H1 (cell line): ENCODE results near the gene PLEKHH2. TPM values are rescaled to one million over a fixed set of nuclear protein-coding genes. Genes with fewer than 3 reads are reported as not detected.

Experiments used
- CTCF ChIA-PET: fragments of 300-600 bp; sonication (Branson Sonifier 250); formaldehyde crosslinking; loops from one replicate; lab custom pipeline; 2021; ENCODE audit not compliant: partially characterized antibody; lab: Charles Lee
- POLR2A ChIA-PET: fragments of 300-600 bp; sonication (Branson Sonifier 250); formaldehyde crosslinking; loops from one replicate; lab custom pipeline; 2021; ENCODE audit warnings: inconsistent platforms; ENCODE audit not compliant: partially characterized antibody; lab: Charles Lee
- DNase-seq, 2 experiments: peaks; one replicate each; pipeline versions ENCODE4 v3.0.0 to v3.0.0-alpha.2; 2010 to 2022; ENCODE audit warnings: low spot score in 2 of 2, low read depth in 1 of 2, mixed read lengths in 1 of 2
- FAIRE-seq: peaks from 2 replicates; lab custom pipeline; 2011; peaks lifted over from hg19 to GRCh38; lab: Jason Lieb, UNC
- H2AFZ ChIP-seq: 2 replicates; pipeline ENCODE4 v1.8.1; 2012; ENCODE audit warnings: low read length, inconsistent platforms
- H2AK5ac ChIP-seq: 2 replicates; pipeline ENCODE4 v1.6.1; 2013; ENCODE audit warnings: low read depth, low read length
- H2BK120ac ChIP-seq: replicated peaks from 2 replicates; pipeline ENCODE3; 2013; ENCODE audit warnings: low read depth, low read length, inconsistent platforms
- H2BK12ac ChIP-seq: 2 replicates; pipeline ENCODE4 v1.6.1; 2013; ENCODE audit warnings: low read depth, low read length
- H2BK15ac ChIP-seq: 2 replicates; pipeline ENCODE4 v1.6.1; 2013; ENCODE audit warnings: low read length
- H2BK20ac ChIP-seq: 2 replicates; pipeline ENCODE4 v1.6.1; 2013; ENCODE audit warnings: low read length
- H2BK5ac ChIP-seq: 2 replicates; pipeline ENCODE4 v1.6.1; 2013; ENCODE audit warnings: low read depth, low read length
- H3K14ac ChIP-seq: 2 replicates; pipeline ENCODE4 v1.6.1; 2013; ENCODE audit warnings: inconsistent platforms; ENCODE audit not compliant: insufficient read length
- H3K18ac ChIP-seq: 2 replicates; pipeline ENCODE4 v1.6.1; 2013; ENCODE audit warnings: low read length; ENCODE audit errors: extremely low read depth
- H3K23ac ChIP-seq: 2 replicates; pipeline ENCODE4 v1.6.1; 2013; ENCODE audit warnings: inconsistent platforms; ENCODE audit not compliant: insufficient read length
- H3K23me2 ChIP-seq: 2 replicates; pipeline ENCODE4 v1.6.1; 2013; ENCODE audit warnings: low read depth, low read length
- H3K27ac ChIP-seq: 2 replicates; pipeline ENCODE4 v1.6.1; 2011; ENCODE audit warnings: low read depth, low read length, inconsistent platforms
- H3K27me3 ChIP-seq, 4 experiments: replicated peaks in 1 of 4; 1 replicate in 1 of 4; 2 replicates in 3 of 4; pipeline versions ENCODE4 v1.6.1 to v1.8.1; 2011 to 2013; ENCODE audit warnings: low read length in 3 of 4, mild to moderate bottlenecking in 3 of 4, inconsistent platforms in 2 of 4, mixed read lengths in 2 of 4, moderate library complexity in 1 of 4; ENCODE audit not compliant: control insufficient read depth in 3 of 4, insufficient read depth in 3 of 4; ENCODE audit errors: extremely low read depth in 1 of 4
- H3K36me3 ChIP-seq, 4 experiments: 2 replicates each; pipeline versions ENCODE4 v1.6.1 to v1.8.1; 2011 to 2013; ENCODE audit warnings: mild to moderate bottlenecking in 4 of 4, low read length in 3 of 4, moderate library complexity in 2 of 4, control low read depth in 1 of 4, inconsistent platforms in 1 of 4; ENCODE audit not compliant: insufficient read depth in 4 of 4, control insufficient read depth in 2 of 4
- H3K4ac ChIP-seq: replicated peaks from 2 replicates; pipeline ENCODE3; 2013; ENCODE audit warnings: low read length, low read depth, mixed read lengths, inconsistent platforms; ENCODE audit not compliant: insufficient read length
- H3K4me1 ChIP-seq, 4 experiments: replicated peaks in 1 of 4; 1 replicate in 1 of 4; 2 replicates in 3 of 4; pipeline versions ENCODE4 v1.6.1 to v1.8.1; 2011 to 2013; ENCODE audit warnings: low read length in 3 of 4, inconsistent platforms in 2 of 4, mixed read lengths in 1 of 4; ENCODE audit not compliant: insufficient read depth in 4 of 4, control insufficient read depth in 3 of 4
- H3K4me2 ChIP-seq, 2 experiments: 2 replicates each; pipeline versions ENCODE4 v1.6.1 to v1.8.1; 2011 to 2013; ENCODE audit warnings: low read depth in 2 of 2, low read length in 2 of 2, control low read depth in 1 of 2, inconsistent platforms in 1 of 2, mild to moderate bottlenecking in 1 of 2; ENCODE audit not compliant: insufficient read depth in 1 of 2
- H3K4me3 ChIP-seq, 4 experiments: fragments of 200-600, 300-600 bp in 1 of 4; sonication (generic), shearing (Covaris generic), sonication (Bioruptor Twin) in 1 of 4; 2 replicates each; pipeline versions ENCODE4 v1.5.1 to v1.8.1; 2011 to 2016; ENCODE audit warnings: low read length in 4 of 4, low read depth in 3 of 4, control low read depth in 2 of 4, inconsistent platforms in 2 of 4, mild to moderate bottlenecking in 2 of 4, mixed read lengths in 1 of 4, moderate library complexity in 1 of 4; ENCODE audit not compliant: insufficient read depth in 2 of 4; ENCODE audit errors: extremely low read depth in 1 of 4
- H3K56ac ChIP-seq: replicated peaks from 2 replicates; pipeline ENCODE3; 2013; ENCODE audit warnings: low read depth, mild to moderate bottlenecking, mixed read lengths, low read length, inconsistent platforms; ENCODE audit not compliant: insufficient read length
- H3K79me1 ChIP-seq: 2 replicates; pipeline ENCODE4 v1.6.1; 2013; ENCODE audit warnings: low read depth, low read length, control low read depth
- H3K79me2 ChIP-seq, 2 experiments: 2 replicates each; pipeline versions ENCODE4 v1.6.1 to v1.8.1; 2012 to 2013; ENCODE audit warnings: low read length in 2 of 2, mild to moderate bottlenecking in 2 of 2, inconsistent platforms in 1 of 2; ENCODE audit not compliant: insufficient read depth in 2 of 2, control insufficient read depth in 1 of 2
- H3K9ac ChIP-seq, 4 experiments: replicated peaks in 1 of 4; 1 replicate in 1 of 4; 2 replicates in 3 of 4; pipeline versions ENCODE4 v1.6.1 to v1.8.1; 2011 to 2013; ENCODE audit warnings: low read depth in 3 of 4, low read length in 3 of 4, control low read depth in 2 of 4, mild to moderate bottlenecking in 2 of 4, moderate library complexity in 2 of 4, inconsistent platforms in 1 of 4; ENCODE audit errors: extremely low read depth in 1 of 4
- H3K9me3 ChIP-seq, 2 experiments: 2 replicates each; pipeline versions ENCODE4 v1.6.1 to v1.8.1; 2012 to 2013; ENCODE audit warnings: mild to moderate bottlenecking in 2 of 2, moderate library complexity in 2 of 2, control low read depth in 1 of 2, inconsistent platforms in 1 of 2, low read depth in 1 of 2, low read length in 1 of 2, mixed read lengths in 1 of 2; ENCODE audit not compliant: insufficient read depth in 2 of 2
- H4K20me1 ChIP-seq, 2 experiments: replicated peaks in 1 of 2; 2 replicates each; pipeline versions ENCODE3 to v1.8.1; 2011 to 2013; ENCODE audit warnings: inconsistent platforms in 2 of 2, low read length in 2 of 2, mild to moderate bottlenecking in 1 of 2; ENCODE audit not compliant: insufficient read depth in 2 of 2, control insufficient read depth in 1 of 2
- H4K5ac ChIP-seq: 2 replicates; pipeline ENCODE4 v1.6.1; 2013; ENCODE audit warnings: low read length, low read depth, mixed read lengths, inconsistent platforms; ENCODE audit not compliant: insufficient read length
- H4K8ac ChIP-seq: 2 replicates; pipeline ENCODE4 v1.8.0; 2013; ENCODE audit warnings: mild to moderate bottlenecking, moderate library complexity, low read length, inconsistent platforms; ENCODE audit not compliant: insufficient read depth; ENCODE audit errors: extremely low read depth
- H4K91ac ChIP-seq: replicated peaks from 2 replicates; pipeline ENCODE3; 2013; ENCODE audit warnings: low read length, mixed read lengths, inconsistent platforms; ENCODE audit not compliant: insufficient read length
- CHD1 ChIP-seq: IDR thresholded peaks from 2 replicates; pipeline ENCODE4 v1.6.1; 2012; ENCODE audit warnings: low read depth, low read length, improper control_type of control experiment
- CREB1 ChIP-seq: IDR thresholded peaks from 2 replicates; pipeline ENCODE4 v1.6.1; 2012; ENCODE audit warnings: inconsistent platforms
- EGR1 ChIP-seq: IDR thresholded peaks from 2 replicates; pipeline ENCODE4 v1.6.1; 2011; ENCODE audit warnings: low read depth, low read length, borderline replicate concordance
- HDAC2 ChIP-seq, 2 experiments: fragments of 300-600 bp in 1 of 2; sonication (generic) in 1 of 2; IDR thresholded peaks; 2 replicates each; pipeline ENCODE4 v1.6.1; 2011 to 2012; ENCODE audit warnings: low read depth in 2 of 2, low read length in 2 of 2, mild to moderate bottlenecking in 2 of 2, moderate library complexity in 2 of 2, borderline replicate concordance in 1 of 2, inconsistent platforms in 1 of 2
- JUND ChIP-seq: IDR thresholded peaks from 2 replicates; pipeline ENCODE4 v1.6.1; 2011; ENCODE audit warnings: mild to moderate bottlenecking, improper control_type of control experiment, low read length
- KDM1A ChIP-seq: fragments of 200-600, 300-600 bp; sonication (generic); IDR thresholded peaks from 2 replicates; pipeline ENCODE4 v1.7.1; 2016; ENCODE audit warnings: mild to moderate bottlenecking, low read length, borderline replicate concordance
- KDM4A ChIP-seq: IDR thresholded peaks from one replicate; pipeline ENCODE4 v1.7.1; 2012; ENCODE audit warnings: low read depth, mild to moderate bottlenecking, moderate library complexity, low read length, inconsistent platforms; ENCODE audit not compliant: severe bottlenecking
- MAFK ChIP-seq: IDR thresholded peaks from 2 replicates; pipeline ENCODE4 v1.6.1; 2012; ENCODE audit warnings: low read depth, mild to moderate bottlenecking, improper control_type of control experiment, low read length
- PHF8 ChIP-seq: fragments of 200-600 bp; sonication (generic); conservative IDR thresholded peaks from 2 replicates; pipeline ENCODE4 v1.7.1; 2012; ENCODE audit warnings: low read depth, mild to moderate bottlenecking, inconsistent platforms, low read length, moderate library complexity
- POU5F1 ChIP-seq: IDR thresholded peaks from 2 replicates; pipeline ENCODE4 v1.6.1; 2011; ENCODE audit warnings: low read depth, mild to moderate bottlenecking, low read length, moderate library complexity
- SAP30 ChIP-seq: fragments of 300-600 bp; sonication (generic); IDR thresholded peaks from 2 replicates; pipeline ENCODE4 v1.7.1; 2012; ENCODE audit warnings: low read length, moderate library complexity, mild to moderate bottlenecking, inconsistent platforms; ENCODE audit not compliant: insufficient read depth, insufficient replicate concordance
- SIN3A ChIP-seq, 2 experiments: IDR thresholded peaks in 1 of 2; conservative IDR thresholded peaks in 1 of 2; 2 replicates each; pipeline ENCODE4 v1.6.1; 2011 to 2012; ENCODE audit warnings: low read length in 2 of 2, improper control_type of control experiment in 1 of 2, low read depth in 1 of 2, mild to moderate bottlenecking in 1 of 2
- TAF1 ChIP-seq: IDR thresholded peaks from 2 replicates; pipeline ENCODE4 v1.6.1; 2011; ENCODE audit warnings: mild to moderate bottlenecking, low read depth, low read length
- YY1 ChIP-seq: IDR thresholded peaks from 2 replicates; pipeline ENCODE4 v1.6.1; 2011; ENCODE audit warnings: low read depth, mild to moderate bottlenecking, low read length
- ZNF274 ChIP-seq: IDR thresholded peaks from 2 replicates; pipeline ENCODE4 v1.7.0; 2012; ENCODE audit warnings: low read length, borderline replicate concordance; ENCODE audit errors: extremely low read depth
- WGBS, 2 experiments: shearing (Covaris generic) in 1 of 2; methylation state at CpG; one replicate each; pipeline versions ENCODE4 v1.1.6 to v1.1.7; 2013 to 2015; ENCODE audit warnings: low lambda C conversion rate in 2 of 2, mixed read lengths in 2 of 2, inconsistent platforms in 1 of 2, low coverage in 1 of 2, missing lambda C conversion rate in 1 of 2; ENCODE audit not compliant: insufficient replicate concordance in 2 of 2, insufficient coverage in 1 of 2, insufficient read length in 1 of 2; ENCODE audit errors: extremely low coverage in 1 of 2, missing lambda C conversion rate in 1 of 2; 5-methylcytosine and 5-hydroxymethylcytosine counted together
- polyA plus RNA-seq, 7 experiments: library from polyadenylated mRNA; depleted of rRNA in 3 of 7; stranded (reverse) in 5 of 7; unstranded in 2 of 7; fragments of >200 nt in 5 of 7; fragments of 200-250 nt in 2 of 7; gene quantifications; 1 replicate in 5 of 7; 2 replicates in 1 of 7; 4 replicates in 1 of 7; pipeline versions ENCODE4 v1.2.1 to v1.2.3, GENCODE V29; 2011 to 2013; ENCODE audit warnings: missing spikeins in 2 of 7, mixed read lengths in 2 of 7
- total RNA-seq: library from RNA; stranded (reverse); fragmentation: NEBNext Ultra II Directional; extraction: Animal tissue kit (Norgen Biotek cat#: 25700); gene quantifications from 2 replicates; pipeline ENCODE4 v1.2.1, GENCODE V29; 2021

The PLEKHH2 gene
- total and polyA plus RNA-seq, 2 of the 8 experiments (the other 6 are each of a cell fraction or from before 2014, with no cell fraction given), result 2.2 to 5.0 TPM

DNA sequence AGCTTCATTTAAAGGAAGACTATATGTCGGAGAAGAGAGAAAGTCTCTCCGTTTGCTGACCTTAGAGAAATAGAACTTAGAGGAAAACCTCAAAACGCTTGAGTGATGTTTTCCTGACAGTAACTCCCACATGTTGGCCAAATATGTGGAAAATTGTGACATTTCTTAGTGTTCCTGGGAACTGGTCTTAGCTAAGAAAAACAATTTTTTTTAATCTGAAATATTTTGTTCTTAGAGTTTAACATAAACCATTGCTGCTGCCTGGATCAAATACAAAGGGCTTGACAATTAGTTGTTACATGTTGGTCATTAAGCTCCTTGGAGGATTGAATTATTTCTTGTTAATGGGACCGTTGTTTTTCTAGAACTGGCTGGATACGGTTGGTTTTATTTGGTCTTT lies 153.1 kb downstream of the PLEKHH2 start:
- Histone ChIP-seq H3K9me3 (no peaks in the 10 kb centered on the region), H3K27me3 (no peaks in the 10 kb centered on the region), H2BK12ac (no peak overlapping the region), H4K20me1 (no peaks in the 10 kb centered on the region), H4K8ac (no peak overlapping the region), H3K4ac (no peak overlapping the region), H3K79me2 (no peaks in the 10 kb centered on the region), H3K14ac (no peak overlapping the region), H3K56ac (no peak overlapping the region), H2BK15ac (no peak overlapping the region), H3K36me3 (no peaks in the 10 kb centered on the region; a peak in 1 of 8 replicates), H3K4me3 (no peak overlapping the region), H3K4me2 (no peak overlapping the region), H2BK20ac (no peak overlapping the region), H2BK120ac (no peak overlapping the region), H3K23ac (no peak overlapping the region), H3K79me1 (no peaks in the 10 kb centered on the region), H3K9ac (no peak overlapping the region), H4K91ac (no peak overlapping the region), H3K4me1 (no peaks in the 10 kb centered on the region), H3K18ac (no peak overlapping the region), H4K5ac (no peak overlapping the region), H3K27ac (no peak overlapping the region), H2BK5ac (no peak overlapping the region), H3K23me2 (no peaks in the 10 kb centered on the region), H2AK5ac (no peak overlapping the region), H2AFZ (no peak overlapping the region)
- ChIA-PET CTCF (interaction anchor here (1.2 to 2.2 kb wide), 2 partner anchors 8 to 185 kb away, joined by 3 to 16 read pairs; no protein-coding TSS in a partner anchor), POLR2A (interaction anchor here (1.6 kb wide), 1 partner anchor 16 kb away, joined by 3 read pairs; the partner anchor contains the start of gene DYNC2LI1)
- no peak for FAIRE-seq
- WGBS, 2 experiments, result 90% methylated on average over 5 of the region's 5 CpGs; no CpG with 5 or more reads in 1 of the 2 experiments
- DNase-seq, result no peak
- TF ChIP-seq TAF1 (no peak), CHD1 (no peak), ZNF274 (no peak), KDM1A (no peak), PHF8 (no peak), SIN3A (conservative IDR thresholded peaks at IDR 0.05 in 1 of 2, IDR thresholded peaks at IDR 0.05 in 1 of 2; ENCODE audit: low read depth in 1 of 2, low read length in 2 of 2) (no peak), YY1 (no peak), HDAC2 (IDR thresholded peaks at IDR 0.05; ENCODE audit: borderline replicate concordance in 1 of 2, low read depth in 2 of 2, low read length in 2 of 2) (no peak), MAFK (no peak), CREB1 (no peak), EGR1 (no peak), SAP30 (no peak), JUND (no peak), KDM4A (no peak), POU5F1 (no peak)
